BE2C (cell line): ENCODE measurements around the gene ITGB5.
A peak's percentile ranks its signal among the peaks of the same experiment; 100 is the strongest.

Source experiments
- DNase-seq: peaks from one replicate; pipeline ENCODE4 v3.0.0-alpha.2; 2020
- H3K27me3 ChIP-seq: fragments of 250-450 bp; sonication (Bioruptor Pico); 2 replicates; pipeline ENCODE4 v1.5.1; 2020; ENCODE audit warnings: mild to moderate bottlenecking
- H3K36me3 ChIP-seq: fragments of 250-450 bp; sonication (Bioruptor Pico); 2 replicates; pipeline ENCODE4 v1.5.1; 2020; ENCODE audit warnings: mild to moderate bottlenecking
- H3K4me1 ChIP-seq: fragments of 250-450 bp; sonication (Bioruptor Pico); 2 replicates; pipeline ENCODE4 v1.5.1; 2020
- H3K4me3 ChIP-seq: 2 replicates; pipeline ENCODE4 v1.5.1; 2011; ENCODE audit warnings: low read depth, low read length
- H3K9me3 ChIP-seq: fragments of 250-450 bp; sonication (Bioruptor Pico); 2 replicates; pipeline ENCODE4 v1.5.1; 2020
- CTCF ChIP-seq: IDR thresholded peaks from 2 replicates; pipeline ENCODE4 v1.5.1; 2012; ENCODE audit warnings: mild to moderate bottlenecking, low read depth, low read length

The ITGB5 gene

GRCh38 chr3:124840331-124840730, 46.8 kb downstream of the ITGB5 start:
- TF ChIP-seq CTCF: no peak
- peaks cover 12% of the 10 kb centered on the region; the same call in 1 of the 2 replicates for H3K36me3 ChIP-seq
- DNase-seq: no peak
- peaks cover 61% of the 10 kb centered on the region for H3K4me1 ChIP-seq
- H3K4me3 ChIP-seq: no peak overlapping the region
- no peaks in the 10 kb centered on the region for H3K9me3 ChIP-seq
- no peaks in the 10 kb centered on the region for H3K27me3 ChIP-seq

DNA sequence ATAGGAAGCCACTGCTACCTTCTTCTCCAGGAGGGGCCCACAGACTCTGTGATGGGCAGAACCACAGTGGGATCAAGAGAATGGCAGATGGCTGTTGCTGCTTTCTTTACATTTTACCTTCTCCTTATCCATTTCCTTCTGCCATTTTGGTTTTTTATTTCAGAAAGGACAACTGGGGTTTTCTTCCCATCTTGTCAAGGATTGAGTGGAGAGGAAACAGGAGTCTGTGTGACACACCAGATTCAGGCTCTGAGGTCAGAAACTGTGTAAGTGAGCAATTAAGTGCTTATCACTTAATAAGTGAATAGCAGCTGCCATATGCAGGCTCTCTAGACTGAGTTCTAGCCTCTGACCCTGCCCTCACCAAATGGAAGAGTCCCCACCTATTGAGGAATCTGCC, 47.3 kb downstream of the ITGB5 start:
- peaks cover 12% of the 10 kb centered on the region; the same call in 1 of the 2 replicates for H3K36me3 ChIP-seq

GRCh38 chr3:124838963-124839362, 48.2 kb downstream of the ITGB5 start:
- Histone ChIP-seq H3K4me1 (peaks cover 68% of the 10 kb centered on the region), H3K4me3 (no peak overlapping the region), H3K36me3 (peaks cover 12% of the 10 kb centered on the region; the same call in 1 of the 2 replicates), H3K27me3 (no peaks in the 10 kb centered on the region), H3K9me3 (no peaks in the 10 kb centered on the region)
- DNase-seq: no peak
- no peak for TF ChIP-seq CTCF

More for the DNA sequence above, 47.3 kb downstream of the ITGB5 start:
- no peak for TF ChIP-seq CTCF
- peak; percentile 43 for DNase-seq
- H3K27me3 ChIP-seq: no peaks in the 10 kb centered on the region
- H3K9me3 ChIP-seq: no peaks in the 10 kb centered on the region
- H3K4me1 ChIP-seq: peaks cover 65% of the 10 kb centered on the region
- H3K4me3 ChIP-seq: no peak overlapping the region

DNA sequence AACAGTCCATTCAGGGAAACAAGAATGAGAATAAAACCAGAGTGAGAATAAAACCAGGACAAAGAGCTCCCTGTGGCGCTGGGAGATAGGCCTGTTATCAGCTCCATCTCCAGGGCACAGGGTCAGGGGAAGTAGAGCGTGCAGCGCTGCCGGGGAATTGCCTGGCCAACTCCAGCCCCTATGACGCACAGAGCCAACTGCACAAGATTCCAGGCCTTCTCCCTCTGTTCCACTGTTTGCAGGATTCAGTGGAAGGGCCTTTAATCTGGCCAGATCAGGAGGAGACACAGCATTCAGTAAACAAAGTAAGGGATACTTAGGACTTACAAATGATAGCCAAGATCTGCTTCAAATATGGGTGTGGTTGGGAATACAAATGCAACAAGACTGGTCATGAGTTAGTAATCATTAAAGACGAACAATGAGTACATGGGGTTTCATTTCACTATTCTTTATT, 49.4 kb downstream of the ITGB5 start:
- Histone ChIP-seq H3K4me3 (no peak overlapping the region), H3K4me1 (peaks cover 57% of the 10 kb centered on the region), H3K9me3 (no peaks in the 10 kb centered on the region), H3K36me3 (peaks cover 12% of the 10 kb centered on the region; the same call in 1 of the 2 replicates), H3K27me3 (no peaks in the 10 kb centered on the region)
- TF ChIP-seq CTCF: no peak
- DNase-seq: peak; percentile 85

DNA sequence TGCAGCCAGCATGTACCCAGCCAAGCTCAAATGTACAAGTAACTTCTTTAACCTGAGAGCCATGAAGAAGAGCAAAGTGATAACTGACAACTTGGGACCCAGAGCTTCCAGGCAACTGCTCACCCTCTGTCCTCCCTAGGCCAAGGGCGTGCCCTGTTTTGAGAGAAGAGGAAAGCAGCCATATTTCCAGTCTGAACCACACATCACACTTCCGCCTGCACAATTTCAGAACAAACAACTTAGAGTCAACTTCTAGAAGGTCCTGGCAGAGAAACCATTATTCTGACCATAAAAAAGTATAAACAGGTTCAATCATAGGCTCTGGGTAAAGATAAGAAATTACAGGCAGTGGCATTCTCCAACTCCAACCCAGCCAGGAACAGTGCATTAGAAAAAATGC, 50.1 kb downstream of the ITGB5 start:
- TF ChIP-seq CTCF: no peak
- H3K4me3 ChIP-seq: no peak overlapping the region
- H3K36me3 ChIP-seq: peaks cover 11% of the 10 kb centered on the region; the same call in 1 of the 2 replicates
- H3K9me3 ChIP-seq: no peaks in the 10 kb centered on the region
- no peak for DNase-seq
- no peaks in the 10 kb centered on the region for H3K27me3 ChIP-seq
- H3K4me1 ChIP-seq: peaks cover 57% of the 10 kb centered on the region

GRCh38 chr3:124836448-124836847, 50.7 kb downstream of the ITGB5 start:
- Histone ChIP-seq H3K27me3 (no peaks in the 10 kb centered on the region), H3K9me3 (no peaks in the 10 kb centered on the region), H3K4me3 (no peak overlapping the region), H3K4me1 (peaks cover 62% of the 10 kb centered on the region), H3K36me3 (peaks cover 7% of the 10 kb centered on the region; the same call in 1 of the 2 replicates)
- no peak for TF ChIP-seq CTCF
- DNase-seq: no peak
